ENCODE measurements around the gene RGS7. TPM values are rescaled to one million over a fixed set of nuclear protein-coding genes. Genes with fewer than 3 reads are reported as not detected.

RGS7 gene
- polyA plus RNA-seq, 1 donor from 2014 or later = 24.2 TPM

DNA sequence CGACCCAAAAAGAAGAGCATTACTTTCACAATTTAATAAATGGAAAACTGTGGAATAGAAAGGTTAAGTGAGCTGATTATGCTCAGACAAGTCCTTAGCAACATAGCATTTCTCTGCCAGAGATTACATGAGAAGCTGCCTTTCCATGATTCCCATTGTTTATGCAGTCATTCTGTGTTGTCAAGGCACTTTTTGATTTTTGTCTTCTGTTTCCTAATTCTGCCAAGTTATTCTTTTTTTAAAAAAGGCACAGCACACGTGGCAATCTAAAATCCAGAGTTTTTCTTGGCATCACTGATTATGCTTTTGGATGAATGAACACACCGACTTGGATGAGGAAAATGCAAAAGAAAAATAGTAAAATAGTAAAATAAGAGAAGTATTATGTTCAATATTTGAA, 185.0 kb downstream of the RGS7 start:
- no peak for TF ChIP-seq SMC3 (conservative IDR thresholded peaks at IDR 0.05; ENCODE audit: poor library complexity)
- TF ChIP-seq MXI1 (conservative IDR thresholded peaks at IDR 0.05; ENCODE audit: poor library complexity, severe bottlenecking) = no peak
- TF ChIP-seq, protein P1, sequence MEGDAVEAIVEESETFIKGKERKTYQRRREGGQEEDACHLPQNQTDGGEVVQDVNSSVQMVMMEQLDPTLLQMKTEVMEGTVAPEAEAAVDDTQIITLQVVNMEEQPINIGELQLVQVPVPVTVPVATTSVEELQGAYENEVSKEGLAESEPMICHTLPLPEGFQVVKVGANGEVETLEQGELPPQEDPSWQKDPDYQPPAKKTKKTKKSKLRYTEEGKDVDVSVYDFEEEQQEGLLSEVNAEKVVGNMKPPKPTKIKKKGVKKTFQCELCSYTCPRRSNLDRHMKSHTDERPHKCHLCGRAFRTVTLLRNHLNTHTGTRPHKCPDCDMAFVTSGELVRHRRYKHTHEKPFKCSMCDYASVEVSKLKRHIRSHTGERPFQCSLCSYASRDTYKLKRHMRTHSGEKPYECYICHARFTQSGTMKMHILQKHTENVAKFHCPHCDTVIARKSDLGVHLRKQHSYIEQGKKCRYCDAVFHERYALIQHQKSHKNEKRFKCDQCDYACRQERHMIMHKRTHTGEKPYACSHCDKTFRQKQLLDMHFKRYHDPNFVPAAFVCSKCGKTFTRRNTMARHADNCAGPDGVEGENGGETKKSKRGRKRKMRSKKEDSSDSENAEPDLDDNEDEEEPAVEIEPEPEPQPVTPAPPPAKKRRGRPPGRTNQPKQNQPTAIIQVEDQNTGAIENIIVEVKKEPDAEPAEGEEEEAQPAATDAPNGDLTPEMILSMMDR (IDR thresholded peaks at IDR 0.05; ENCODE audit: poor library complexity, severe bottlenecking) = no peak
- TF ChIP-seq RAD21 (conservative IDR thresholded peaks at IDR 0.05) = no peak
- no peak for TF ChIP-seq EZH2 (IDR thresholded peaks at IDR 0.05; ENCODE audit: borderline replicate concordance, insufficient read depth, low read length, poor library complexity, severe bottlenecking)
- TF ChIP-seq EP300 (conservative IDR thresholded peaks at IDR 0.05; ENCODE audit: poor library complexity, severe bottlenecking) = no peak
- no peaks in the 10 kb centered on the region for H3K27me3 ChIP-seq (ENCODE audit: insufficient read depth, low read depth, low read length)
- H3K4me2 ChIP-seq (ENCODE audit: low read length) = no peak overlapping the region
- no peaks in the 10 kb centered on the region for H3K79me2 ChIP-seq (replicated peaks; ENCODE audit: insufficient read depth, low read length)
- no peaks in the 10 kb centered on the region for H4K20me1 ChIP-seq (ENCODE audit: insufficient read depth)
- no peaks in the 10 kb centered on the region for H3K9me3 ChIP-seq (ENCODE audit: low read length)
- no peaks in the 10 kb centered on the region for H3K36me3 ChIP-seq (ENCODE audit: insufficient read depth, low read length)
- H2AFZ ChIP-seq (ENCODE audit: low read depth, low read length) = no peak overlapping the region
- no peak overlapping the region for H3K27ac ChIP-seq (ENCODE audit: low read length)
- no peak overlapping the region for H3K4me3 ChIP-seq (ENCODE audit: low read length)
- no peaks in the 10 kb centered on the region for H3K9me2 ChIP-seq (ENCODE audit: insufficient read depth, low read length)
- no peaks in the 10 kb centered on the region for H3F3A ChIP-seq (ENCODE audit: insufficient read depth, low read length, poor library complexity, severe bottlenecking)
- H3K9ac ChIP-seq (ENCODE audit: low read length) = no peak overlapping the region

DNA sequence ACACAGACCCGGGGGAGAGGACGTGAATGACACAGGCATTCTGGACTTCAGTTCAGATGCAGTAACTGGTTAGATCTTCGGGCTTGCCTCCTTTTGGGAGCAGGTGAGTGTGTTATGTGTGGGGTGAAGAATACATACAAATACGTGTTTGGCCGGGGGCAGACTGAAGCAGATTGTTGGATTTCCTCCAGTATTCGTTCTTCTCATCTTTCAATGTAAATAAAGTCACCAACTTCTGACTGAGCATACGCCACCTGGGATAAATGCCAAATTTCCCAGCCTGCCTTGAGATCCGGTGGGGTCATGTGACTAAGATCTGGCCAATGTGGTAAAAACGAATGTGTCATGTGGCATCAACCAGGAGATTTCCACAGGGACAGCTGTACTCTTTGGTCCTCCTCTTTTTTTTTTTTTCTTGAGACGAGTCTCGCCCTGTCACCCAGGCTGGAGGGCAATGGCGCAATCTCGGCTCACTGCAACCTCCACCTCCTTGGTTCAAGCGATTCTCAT, 189.8 kb downstream of the RGS7 start:
- Histone ChIP-seq H4K20me1 (ENCODE audit: insufficient read depth) (no peaks in the 10 kb centered on the region), H3F3A (ENCODE audit: insufficient read depth, low read length, poor library complexity, severe bottlenecking) (no peaks in the 10 kb centered on the region), H3K79me2 (replicated peaks; ENCODE audit: insufficient read depth, low read length) (no peaks in the 10 kb centered on the region), H3K27me3 (ENCODE audit: insufficient read depth, low read depth, low read length) (no peaks in the 10 kb centered on the region), H3K4me3 (ENCODE audit: low read length) (no peak overlapping the region), H3K9me3 (ENCODE audit: low read length) (no peaks in the 10 kb centered on the region), H3K27ac (ENCODE audit: low read length) (no peak overlapping the region), H3K4me2 (ENCODE audit: low read length) (no peak overlapping the region), H2AFZ (ENCODE audit: low read depth, low read length) (no peak overlapping the region), H3K9me2 (ENCODE audit: insufficient read depth, low read length) (no peaks in the 10 kb centered on the region), H3K9ac (ENCODE audit: low read length) (no peak overlapping the region), H3K36me3 (ENCODE audit: insufficient read depth, low read length) (no peaks in the 10 kb centered on the region)
- no peak for TF ChIP-seq MXI1 (conservative IDR thresholded peaks at IDR 0.05; ENCODE audit: poor library complexity, severe bottlenecking)
- no peak for TF ChIP-seq TAF1 (IDR thresholded peaks at IDR 0.05; ENCODE audit: low read depth)
- TF ChIP-seq POLR2AphosphoS5 (IDR thresholded peaks at IDR 0.05) = no peak
- TF ChIP-seq RAD21 (conservative IDR thresholded peaks at IDR 0.05) = no peak
- TF ChIP-seq EZH2 (IDR thresholded peaks at IDR 0.05; ENCODE audit: borderline replicate concordance, insufficient read depth, low read length, poor library complexity, severe bottlenecking) = no peak
- TF ChIP-seq EP300 (conservative IDR thresholded peaks at IDR 0.05; ENCODE audit: poor library complexity, severe bottlenecking) = no peak
- TF ChIP-seq, protein P1 (IDR thresholded peaks at IDR 0.05; ENCODE audit: poor library complexity, severe bottlenecking) = no peak
- TF ChIP-seq SMC3 (conservative IDR thresholded peaks at IDR 0.05; ENCODE audit: poor library complexity) = no peak
- TF ChIP-seq, protein P2, sequence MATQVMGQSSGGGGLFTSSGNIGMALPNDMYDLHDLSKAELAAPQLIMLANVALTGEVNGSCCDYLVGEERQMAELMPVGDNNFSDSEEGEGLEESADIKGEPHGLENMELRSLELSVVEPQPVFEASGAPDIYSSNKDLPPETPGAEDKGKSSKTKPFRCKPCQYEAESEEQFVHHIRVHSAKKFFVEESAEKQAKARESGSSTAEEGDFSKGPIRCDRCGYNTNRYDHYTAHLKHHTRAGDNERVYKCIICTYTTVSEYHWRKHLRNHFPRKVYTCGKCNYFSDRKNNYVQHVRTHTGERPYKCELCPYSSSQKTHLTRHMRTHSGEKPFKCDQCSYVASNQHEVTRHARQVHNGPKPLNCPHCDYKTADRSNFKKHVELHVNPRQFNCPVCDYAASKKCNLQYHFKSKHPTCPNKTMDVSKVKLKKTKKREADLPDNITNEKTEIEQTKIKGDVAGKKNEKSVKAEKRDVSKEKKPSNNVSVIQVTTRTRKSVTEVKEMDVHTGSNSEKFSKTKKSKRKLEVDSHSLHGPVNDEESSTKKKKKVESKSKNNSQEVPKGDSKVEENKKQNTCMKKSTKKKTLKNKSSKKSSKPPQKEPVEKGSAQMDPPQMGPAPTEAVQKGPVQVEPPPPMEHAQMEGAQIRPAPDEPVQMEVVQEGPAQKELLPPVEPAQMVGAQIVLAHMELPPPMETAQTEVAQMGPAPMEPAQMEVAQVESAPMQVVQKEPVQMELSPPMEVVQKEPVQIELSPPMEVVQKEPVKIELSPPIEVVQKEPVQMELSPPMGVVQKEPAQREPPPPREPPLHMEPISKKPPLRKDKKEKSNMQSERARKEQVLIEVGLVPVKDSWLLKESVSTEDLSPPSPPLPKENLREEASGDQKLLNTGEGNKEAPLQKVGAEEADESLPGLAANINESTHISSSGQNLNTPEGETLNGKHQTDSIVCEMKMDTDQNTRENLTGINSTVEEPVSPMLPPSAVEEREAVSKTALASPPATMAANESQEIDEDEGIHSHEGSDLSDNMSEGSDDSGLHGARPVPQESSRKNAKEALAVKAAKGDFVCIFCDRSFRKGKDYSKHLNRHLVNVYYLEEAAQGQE (IDR thresholded peaks at IDR 0.05; ENCODE audit: borderline replicate concordance) = no peak
